HEK293 (cell line): ENCODE data around the gene CDC42EP1.
A peak's percentile ranks its signal among the peaks of the same experiment; 100 is the strongest.

Experiments used
- GLI2 ChIP-seq: fragments of 450-650 bp; formaldehyde crosslinking; IDR thresholded peaks from 2 replicates; pipeline ENCODE4; 2017; ENCODE audit warnings: missing biosample characterization, missing genetic modification characterization, low read depth, borderline replicate concordance
- GLI4 ChIP-seq: fragments of 450-650 bp; formaldehyde crosslinking; IDR thresholded peaks from 2 replicates; pipeline ENCODE4 v1.5.1; 2016; ENCODE audit warnings: missing biosample characterization, missing genetic modification characterization
- HOXA7 ChIP-seq: sonication (generic); formaldehyde crosslinking; IDR thresholded peaks from 2 replicates; pipeline ENCODE4 v1.8.1; 2022; ENCODE audit warnings: missing genetic modification reagents, borderline replicate concordance
- KLF7 ChIP-seq: fragments of 450-650 bp; formaldehyde crosslinking; IDR thresholded peaks from 2 replicates; pipeline ENCODE4 v1.5.1; 2016; ENCODE audit warnings: missing biosample characterization, missing genetic modification characterization, borderline replicate concordance
- SP3 ChIP-seq: fragments of 450-650 bp; formaldehyde crosslinking; IDR thresholded peaks from 2 replicates; pipeline ENCODE4 v1.5.1; 2016; ENCODE audit warnings: missing biosample characterization, missing genetic modification characterization
- ZBTB48 ChIP-seq: fragments of 450-650 bp; formaldehyde crosslinking; IDR thresholded peaks from 2 replicates; pipeline ENCODE4 v1.5.1; 2016; ENCODE audit warnings: missing biosample characterization, missing genetic modification characterization
- ZFHX2 ChIP-seq: fragments of 450-650 bp; formaldehyde crosslinking; conservative IDR thresholded peaks from 2 replicates; pipeline ENCODE4 v1.5.1; 2016; ENCODE audit warnings: missing biosample characterization, missing genetic modification characterization
- ZFP3 ChIP-seq: fragments of 450-650 bp; formaldehyde crosslinking; IDR thresholded peaks from 2 replicates; pipeline ENCODE4 v1.5.1; 2016; ENCODE audit warnings: low read depth, missing biosample characterization, missing genetic modification characterization
- ZFP37 ChIP-seq: fragments of 450-650 bp; formaldehyde crosslinking; IDR thresholded peaks from 2 replicates; pipeline ENCODE4 v1.5.1; 2016; ENCODE audit warnings: missing biosample characterization, missing genetic modification characterization
- ZFP41 ChIP-seq: fragments of 450-650 bp; formaldehyde crosslinking; IDR thresholded peaks from 2 replicates; pipeline ENCODE4 v1.5.1; 2016; ENCODE audit warnings: missing biosample characterization, missing genetic modification characterization, borderline replicate concordance
- ZNF112 ChIP-seq: fragments of 450-650 bp; formaldehyde crosslinking; IDR thresholded peaks from 2 replicates; pipeline ENCODE4 v1.5.0; 2017; ENCODE audit warnings: missing biosample characterization, missing genetic modification characterization
- ZNF132 ChIP-seq: fragments of 450-650 bp; formaldehyde crosslinking; IDR thresholded peaks from 2 replicates; pipeline ENCODE4 v1.5.1; 2017; ENCODE audit warnings: missing biosample characterization, missing genetic modification characterization, borderline replicate concordance
- ZNF148 ChIP-seq: fragments of 450-650 bp; formaldehyde crosslinking; IDR thresholded peaks from 2 replicates; pipeline ENCODE4 v1.5.0; 2017; ENCODE audit warnings: missing biosample characterization, missing genetic modification characterization, borderline replicate concordance
- ZNF169 ChIP-seq: fragments of 450-650 bp; formaldehyde crosslinking; IDR thresholded peaks from 2 replicates; pipeline ENCODE4 v1.5.1; 2016; ENCODE audit warnings: missing biosample characterization, missing genetic modification characterization
- ZNF174 ChIP-seq: fragments of 450-650 bp; formaldehyde crosslinking; IDR thresholded peaks from 2 replicates; pipeline ENCODE4 v1.5.0; 2017; ENCODE audit warnings: missing biosample characterization, mild to moderate bottlenecking, missing genetic modification characterization
- ZNF211 ChIP-seq: fragments of 450-650 bp; formaldehyde crosslinking; IDR thresholded peaks from 2 replicates; pipeline ENCODE4 v1.5.1; 2016; ENCODE audit warnings: low read depth, missing biosample characterization, missing genetic modification characterization
- ZNF248 ChIP-seq: fragments of 450-650 bp; formaldehyde crosslinking; IDR thresholded peaks from 2 replicates; pipeline ENCODE4 v1.5.1; 2017; ENCODE audit warnings: missing biosample characterization, missing genetic modification characterization
- ZNF37A ChIP-seq: fragments of 450-650 bp; IDR thresholded peaks from 2 replicates; pipeline ENCODE4 v1.5.1; 2018; ENCODE audit warnings: missing biosample characterization, missing genetic modification characterization
- ZNF521 ChIP-seq: fragments of 450-650 bp; formaldehyde crosslinking; IDR thresholded peaks from 2 replicates; pipeline ENCODE4 v1.5.1; 2017; ENCODE audit warnings: missing biosample characterization, mild to moderate bottlenecking, missing genetic modification characterization
- ZNF544 ChIP-seq: fragments of 450-650 bp; formaldehyde crosslinking; IDR thresholded peaks from 2 replicates; pipeline ENCODE4 v1.5.0; 2017; ENCODE audit warnings: missing biosample characterization, missing genetic modification characterization
- ZNF623 ChIP-seq: fragments of 450-650 bp; formaldehyde crosslinking; IDR thresholded peaks from 2 replicates; pipeline ENCODE4 v1.5.1; 2016; ENCODE audit warnings: missing biosample characterization, missing genetic modification characterization
- ZNF660 ChIP-seq: fragments of 450-650 bp; IDR thresholded peaks from 2 replicates; pipeline ENCODE4 v1.5.1; 2018; ENCODE audit warnings: missing biosample characterization, mild to moderate bottlenecking, missing genetic modification characterization
- ZNF76 ChIP-seq: fragments of 450-650 bp; formaldehyde crosslinking; IDR thresholded peaks from 2 replicates; pipeline ENCODE4; 2016; ENCODE audit warnings: low read depth, missing biosample characterization, missing genetic modification characterization, borderline replicate concordance
- TF ChIP-seq, protein P1 (sequence below): fragments of 450-650 bp; formaldehyde crosslinking; IDR thresholded peaks from 2 replicates; pipeline ENCODE4 v1.5.1; 2016; ENCODE audit warnings: missing biosample characterization, missing genetic modification characterization, borderline replicate concordance
- TF ChIP-seq, protein P2 (sequence below): fragments of 450-650 bp; formaldehyde crosslinking; IDR thresholded peaks from 2 replicates; pipeline ENCODE4 v1.5.1; 2016; ENCODE audit warnings: missing biosample characterization, missing genetic modification characterization
- TF ChIP-seq, protein P3 (sequence below): fragments of 450-650 bp; formaldehyde crosslinking; IDR thresholded peaks from 2 replicates; pipeline ENCODE4 v1.5.1; 2016; ENCODE audit warnings: missing biosample characterization, missing genetic modification characterization
- TF ChIP-seq, protein P4 (sequence below): fragments of 450-650 bp; formaldehyde crosslinking; IDR thresholded peaks from 2 replicates; pipeline ENCODE4 v1.5.1; 2017; ENCODE audit warnings: missing biosample characterization, missing genetic modification characterization

Gene CDC42EP1

DNA sequence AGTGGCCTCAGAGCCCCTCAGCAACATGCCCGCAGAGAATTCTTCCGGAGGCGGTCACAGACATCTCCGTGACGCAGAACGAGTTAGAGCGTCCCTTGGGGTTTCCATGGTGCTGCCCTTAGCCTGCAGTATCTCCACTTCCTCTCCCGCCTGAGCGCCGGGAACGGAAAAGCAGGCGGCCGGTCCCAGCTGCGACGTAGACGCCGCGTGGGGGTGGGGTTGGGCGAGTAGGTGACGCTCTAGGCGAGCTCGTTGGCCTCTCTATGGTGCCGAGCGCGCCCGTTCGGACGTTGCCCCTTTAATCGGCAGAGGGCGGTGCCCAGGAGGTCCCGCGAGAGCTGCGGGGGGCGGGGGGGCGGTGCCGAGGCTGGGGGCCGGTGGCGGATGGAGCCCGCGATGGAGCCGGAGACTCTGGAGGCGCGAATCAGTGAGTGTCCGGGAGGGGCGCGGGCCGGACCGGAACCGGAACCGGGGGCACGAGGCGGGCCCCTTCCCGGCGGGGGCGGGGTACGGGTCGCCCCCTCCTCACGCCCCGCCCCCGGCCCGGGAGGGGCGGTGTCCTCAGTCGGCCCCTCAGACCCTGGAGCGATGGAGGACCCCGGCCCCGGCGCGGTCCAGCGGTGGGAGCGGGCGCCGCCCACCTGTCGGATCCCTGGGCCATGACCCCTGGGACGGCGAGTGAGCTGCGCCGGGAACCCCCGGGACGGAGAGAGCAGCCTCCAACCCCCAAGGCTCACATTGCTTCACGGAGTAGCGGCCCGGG is 48.4 kb downstream of the CDC42EP1 start, which contains the start of gene GGA1 (continued):
- TF ChIP-seq ZNF112 (tag by site-specific recombination), result no peak
- TF ChIP-seq ZNF211, result no peak
- TF ChIP-seq GLI4 (tag by site-specific recombination), result no peak
- TF ChIP-seq ZBTB48 (tag by site-specific recombination), result peak; percentile 87
- TF ChIP-seq ZFHX2, result peak; percentile 81
- TF ChIP-seq HOXA7 (CRISPR knock-in tag), result no peak
- TF ChIP-seq GLI2 (tag by site-specific recombination), result no peak
- TF ChIP-seq ZNF169 (tag by site-specific recombination), result no peak
- TF ChIP-seq ZNF174, result no peak
- no peak for TF ChIP-seq ZNF521
- TF ChIP-seq ZNF37A (tag by site-specific recombination), result no peak
- TF ChIP-seq ZNF148, result no peak
- TF ChIP-seq ZNF132 (tag by site-specific recombination), result no peak
- no peak for TF ChIP-seq ZNF248 (tag by site-specific recombination)
- TF ChIP-seq ZNF76 (tag by site-specific recombination), result peak; percentile 73; the same call in 1 of the 2 replicates
- peak; percentile 91 for TF ChIP-seq SP3 (tag by site-specific recombination)
- no peak for TF ChIP-seq ZFP41
- TF ChIP-seq, protein P1, sequence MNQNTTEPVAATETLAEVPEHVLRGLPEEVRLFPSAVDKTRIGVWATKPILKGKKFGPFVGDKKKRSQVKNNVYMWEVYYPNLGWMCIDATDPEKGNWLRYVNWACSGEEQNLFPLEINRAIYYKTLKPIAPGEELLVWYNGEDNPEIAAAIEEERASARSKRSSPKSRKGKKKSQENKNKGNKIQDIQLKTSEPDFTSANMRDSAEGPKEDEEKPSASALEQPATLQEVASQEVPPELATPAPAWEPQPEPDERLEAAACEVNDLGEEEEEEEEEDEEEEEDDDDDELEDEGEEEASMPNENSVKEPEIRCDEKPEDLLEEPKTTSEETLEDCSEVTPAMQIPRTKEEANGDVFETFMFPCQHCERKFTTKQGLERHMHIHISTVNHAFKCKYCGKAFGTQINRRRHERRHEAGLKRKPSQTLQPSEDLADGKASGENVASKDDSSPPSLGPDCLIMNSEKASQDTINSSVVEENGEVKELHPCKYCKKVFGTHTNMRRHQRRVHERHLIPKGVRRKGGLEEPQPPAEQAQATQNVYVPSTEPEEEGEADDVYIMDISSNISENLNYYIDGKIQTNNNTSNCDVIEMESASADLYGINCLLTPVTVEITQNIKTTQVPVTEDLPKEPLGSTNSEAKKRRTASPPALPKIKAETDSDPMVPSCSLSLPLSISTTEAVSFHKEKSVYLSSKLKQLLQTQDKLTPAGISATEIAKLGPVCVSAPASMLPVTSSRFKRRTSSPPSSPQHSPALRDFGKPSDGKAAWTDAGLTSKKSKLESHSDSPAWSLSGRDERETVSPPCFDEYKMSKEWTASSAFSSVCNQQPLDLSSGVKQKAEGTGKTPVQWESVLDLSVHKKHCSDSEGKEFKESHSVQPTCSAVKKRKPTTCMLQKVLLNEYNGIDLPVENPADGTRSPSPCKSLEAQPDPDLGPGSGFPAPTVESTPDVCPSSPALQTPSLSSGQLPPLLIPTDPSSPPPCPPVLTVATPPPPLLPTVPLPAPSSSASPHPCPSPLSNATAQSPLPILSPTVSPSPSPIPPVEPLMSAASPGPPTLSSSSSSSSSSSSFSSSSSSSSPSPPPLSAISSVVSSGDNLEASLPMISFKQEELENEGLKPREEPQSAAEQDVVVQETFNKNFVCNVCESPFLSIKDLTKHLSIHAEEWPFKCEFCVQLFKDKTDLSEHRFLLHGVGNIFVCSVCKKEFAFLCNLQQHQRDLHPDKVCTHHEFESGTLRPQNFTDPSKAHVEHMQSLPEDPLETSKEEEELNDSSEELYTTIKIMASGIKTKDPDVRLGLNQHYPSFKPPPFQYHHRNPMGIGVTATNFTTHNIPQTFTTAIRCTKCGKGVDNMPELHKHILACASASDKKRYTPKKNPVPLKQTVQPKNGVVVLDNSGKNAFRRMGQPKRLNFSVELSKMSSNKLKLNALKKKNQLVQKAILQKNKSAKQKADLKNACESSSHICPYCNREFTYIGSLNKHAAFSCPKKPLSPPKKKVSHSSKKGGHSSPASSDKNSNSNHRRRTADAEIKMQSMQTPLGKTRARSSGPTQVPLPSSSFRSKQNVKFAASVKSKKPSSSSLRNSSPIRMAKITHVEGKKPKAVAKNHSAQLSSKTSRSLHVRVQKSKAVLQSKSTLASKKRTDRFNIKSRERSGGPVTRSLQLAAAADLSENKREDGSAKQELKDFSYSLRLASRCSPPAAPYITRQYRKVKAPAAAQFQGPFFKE (tag by site-specific recombination), result no peak
- TF ChIP-seq ZNF660 (tag by site-specific recombination), result no peak
- TF ChIP-seq, protein P2, sequence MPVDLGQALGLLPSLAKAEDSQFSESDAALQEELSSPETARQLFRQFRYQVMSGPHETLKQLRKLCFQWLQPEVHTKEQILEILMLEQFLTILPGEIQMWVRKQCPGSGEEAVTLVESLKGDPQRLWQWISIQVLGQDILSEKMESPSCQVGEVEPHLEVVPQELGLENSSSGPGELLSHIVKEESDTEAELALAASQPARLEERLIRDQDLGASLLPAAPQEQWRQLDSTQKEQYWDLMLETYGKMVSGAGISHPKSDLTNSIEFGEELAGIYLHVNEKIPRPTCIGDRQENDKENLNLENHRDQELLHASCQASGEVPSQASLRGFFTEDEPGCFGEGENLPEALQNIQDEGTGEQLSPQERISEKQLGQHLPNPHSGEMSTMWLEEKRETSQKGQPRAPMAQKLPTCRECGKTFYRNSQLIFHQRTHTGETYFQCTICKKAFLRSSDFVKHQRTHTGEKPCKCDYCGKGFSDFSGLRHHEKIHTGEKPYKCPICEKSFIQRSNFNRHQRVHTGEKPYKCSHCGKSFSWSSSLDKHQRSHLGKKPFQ (tag by site-specific recombination), result no peak
- TF ChIP-seq, protein P3, sequence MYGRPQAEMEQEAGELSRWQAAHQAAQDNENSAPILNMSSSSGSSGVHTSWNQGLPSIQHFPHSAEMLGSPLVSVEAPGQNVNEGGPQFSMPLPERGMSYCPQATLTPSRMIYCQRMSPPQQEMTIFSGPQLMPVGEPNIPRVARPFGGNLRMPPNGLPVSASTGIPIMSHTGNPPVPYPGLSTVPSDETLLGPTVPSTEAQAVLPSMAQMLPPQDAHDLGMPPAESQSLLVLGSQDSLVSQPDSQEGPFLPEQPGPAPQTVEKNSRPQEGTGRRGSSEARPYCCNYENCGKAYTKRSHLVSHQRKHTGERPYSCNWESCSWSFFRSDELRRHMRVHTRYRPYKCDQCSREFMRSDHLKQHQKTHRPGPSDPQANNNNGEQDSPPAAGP (tag by site-specific recombination), result peak; percentile 74
- no peak for TF ChIP-seq ZFP3 (tag by site-specific recombination)
- TF ChIP-seq, protein P4, sequence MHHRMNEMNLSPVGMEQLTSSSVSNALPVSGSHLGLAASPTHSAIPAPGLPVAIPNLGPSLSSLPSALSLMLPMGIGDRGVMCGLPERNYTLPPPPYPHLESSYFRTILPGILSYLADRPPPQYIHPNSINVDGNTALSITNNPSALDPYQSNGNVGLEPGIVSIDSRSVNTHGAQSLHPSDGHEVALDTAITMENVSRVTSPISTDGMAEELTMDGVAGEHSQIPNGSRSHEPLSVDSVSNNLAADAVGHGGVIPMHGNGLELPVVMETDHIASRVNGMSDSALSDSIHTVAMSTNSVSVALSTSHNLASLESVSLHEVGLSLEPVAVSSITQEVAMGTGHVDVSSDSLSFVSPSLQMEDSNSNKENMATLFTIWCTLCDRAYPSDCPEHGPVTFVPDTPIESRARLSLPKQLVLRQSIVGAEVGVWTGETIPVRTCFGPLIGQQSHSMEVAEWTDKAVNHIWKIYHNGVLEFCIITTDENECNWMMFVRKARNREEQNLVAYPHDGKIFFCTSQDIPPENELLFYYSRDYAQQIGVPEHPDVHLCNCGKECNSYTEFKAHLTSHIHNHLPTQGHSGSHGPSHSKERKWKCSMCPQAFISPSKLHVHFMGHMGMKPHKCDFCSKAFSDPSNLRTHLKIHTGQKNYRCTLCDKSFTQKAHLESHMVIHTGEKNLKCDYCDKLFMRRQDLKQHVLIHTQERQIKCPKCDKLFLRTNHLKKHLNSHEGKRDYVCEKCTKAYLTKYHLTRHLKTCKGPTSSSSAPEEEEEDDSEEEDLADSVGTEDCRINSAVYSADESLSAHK, result no peak
- TF ChIP-seq KLF7, result no peak
- TF ChIP-seq ZNF544 (tag by site-specific recombination), result no peak
- 0 out of 2 replicates have a peak, but pooled peaks have one; percentile 40 for TF ChIP-seq ZFP37 (tag by site-specific recombination)
- no peak for TF ChIP-seq ZNF623
